Uterus (tissue), 4 donors: ENCODE measurements around the gene FAM3D. TPM values are rescaled to one million over a fixed set of nuclear protein-coding genes. Genes with fewer than 3 reads are reported as not detected.
A peak's percentile ranks its signal among the peaks of the same experiment; 100 is the strongest.

Experiments used
- DNase-seq, 2 donors: peaks; one replicate each; pipeline ENCODE4 v3.0.0-alpha.2; 2019 to 2020
- H3K27ac ChIP-seq, 2 donors: fragments of 200-600 bp; sonication (generic); 1 replicate in 1 of 2; 2 replicates in 1 of 2; pipeline ENCODE4 v1.5.1; 2016 to 2018
- H3K27me3 ChIP-seq, 2 donors: fragments of 200-600 bp; sonication (generic); one replicate each; pipeline ENCODE4 v1.5.1; 2018 to 2019; ENCODE audit warnings: control low read depth in 1 of 2
- H3K36me3 ChIP-seq, 2 donors: fragments of 200-600 bp; sonication (generic); one replicate each; pipeline ENCODE4 v1.5.1; 2019; ENCODE audit warnings: control low read depth in 1 of 2
- H3K4me1 ChIP-seq, 2 donors: fragments of 200-600 bp; sonication (generic); one replicate each; pipeline ENCODE4 v1.5.1; 2018 to 2019; ENCODE audit warnings: control low read depth in 1 of 2
- H3K4me3 ChIP-seq, 2 donors: fragments of 200-600 bp; sonication (generic); 1 replicate in 1 of 2; 2 replicates in 1 of 2; pipeline ENCODE4 v1.5.1; 2018 to 2019; ENCODE audit warnings: mild to moderate bottlenecking in 1 of 2
- H3K9me3 ChIP-seq, 2 donors: fragments of 200-600 bp; sonication (generic); one replicate each; pipeline ENCODE4 v1.5.1; 2019; ENCODE audit warnings: control low read depth in 1 of 2
- POLR2A ChIP-seq, 2 donors: fragments of 450-650 bp; IDR thresholded peaks; one replicate each; pipeline ENCODE4 v1.6.1; 2016; ENCODE audit warnings: antibody characterized with exemption in 2 of 2, mild to moderate bottlenecking in 1 of 2, moderate library complexity in 1 of 2
- intact Hi-C: fragments of 100-400 bp; cut with DNase I; formaldehyde crosslinking; loops from one replicate; pipeline ENCODE4 v1.15.1; 2023; ENCODE audit warnings: low total_unique reads
- total RNA-seq, 4 donors: library from RNA; depleted of rRNA in 3 of 4; stranded (reverse); fragments of >200 nt in 3 of 4; gene quantifications; one replicate each; pipeline versions ENCODE4 v1.1.0 to v1.2.4, GENCODE V29; 2014 to 2023
- TF ChIP-seq, protein P1 (sequence below), 4 experiments: fragments of 200-600 bp in 2 of 4; fragments of 450-650 bp in 2 of 4; sonication (generic) in 2 of 4; IDR thresholded peaks; one replicate each; pipeline ENCODE4 v1.5.1; 2016 to 2019; ENCODE audit warnings: antibody characterized with exemption in 4 of 4, mild to moderate bottlenecking in 2 of 4, moderate library complexity in 1 of 4
- donor health status: DM: yes; HTN: yes; CAD: no.

Gene FAM3D
- total RNA-seq, 4 donors from 2014 or later, result 0.83 TPM; not detected in 3

DNA sequence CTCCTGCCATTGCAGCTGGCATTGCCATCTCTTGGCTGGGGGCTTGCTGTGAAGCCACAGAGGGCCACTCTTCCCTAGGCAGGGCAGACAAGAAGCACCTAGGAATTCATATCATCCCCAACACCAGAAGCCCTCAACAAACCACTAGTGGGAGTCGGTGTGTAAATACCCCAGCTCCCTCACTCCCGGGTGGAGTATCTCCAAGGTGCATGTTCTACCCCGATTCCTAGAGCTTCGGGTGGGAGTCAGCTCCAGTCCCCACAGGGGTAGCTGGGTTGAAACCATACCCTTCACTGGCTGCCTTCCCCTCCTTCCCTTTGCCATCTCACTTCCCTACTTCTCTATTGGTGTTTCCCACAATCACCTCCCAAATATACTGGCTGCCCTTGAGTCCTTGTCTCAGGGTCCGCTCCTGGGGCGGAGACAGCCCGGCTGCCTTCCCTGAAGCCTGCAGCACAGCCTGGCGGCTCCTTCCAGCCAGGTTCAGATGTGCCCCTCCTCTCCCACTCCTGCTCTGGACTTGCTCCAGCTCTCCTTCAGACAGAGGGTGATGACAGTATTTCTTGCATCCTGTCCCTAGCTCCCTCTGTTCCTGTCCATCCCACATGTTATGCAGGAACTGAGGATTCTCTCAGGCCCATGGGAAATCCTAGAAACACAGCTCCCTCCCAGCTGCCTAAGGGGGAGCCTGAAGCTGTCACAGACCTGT is 33.3 kb downstream of the FAM3D start:
- Histone ChIP-seq H3K9me3 (no peaks in the 10 kb centered on the region), H3K27me3 (no peaks in the 10 kb centered on the region), H3K27ac (no peak overlapping the region), H3K36me3 (no peaks in the 10 kb centered on the region), H3K4me1 (peaks cover 0 to 5% of the 10 kb centered on the region in 2 donors), H3K4me3 (no peak overlapping the region)
- TF ChIP-seq, protein P1, sequence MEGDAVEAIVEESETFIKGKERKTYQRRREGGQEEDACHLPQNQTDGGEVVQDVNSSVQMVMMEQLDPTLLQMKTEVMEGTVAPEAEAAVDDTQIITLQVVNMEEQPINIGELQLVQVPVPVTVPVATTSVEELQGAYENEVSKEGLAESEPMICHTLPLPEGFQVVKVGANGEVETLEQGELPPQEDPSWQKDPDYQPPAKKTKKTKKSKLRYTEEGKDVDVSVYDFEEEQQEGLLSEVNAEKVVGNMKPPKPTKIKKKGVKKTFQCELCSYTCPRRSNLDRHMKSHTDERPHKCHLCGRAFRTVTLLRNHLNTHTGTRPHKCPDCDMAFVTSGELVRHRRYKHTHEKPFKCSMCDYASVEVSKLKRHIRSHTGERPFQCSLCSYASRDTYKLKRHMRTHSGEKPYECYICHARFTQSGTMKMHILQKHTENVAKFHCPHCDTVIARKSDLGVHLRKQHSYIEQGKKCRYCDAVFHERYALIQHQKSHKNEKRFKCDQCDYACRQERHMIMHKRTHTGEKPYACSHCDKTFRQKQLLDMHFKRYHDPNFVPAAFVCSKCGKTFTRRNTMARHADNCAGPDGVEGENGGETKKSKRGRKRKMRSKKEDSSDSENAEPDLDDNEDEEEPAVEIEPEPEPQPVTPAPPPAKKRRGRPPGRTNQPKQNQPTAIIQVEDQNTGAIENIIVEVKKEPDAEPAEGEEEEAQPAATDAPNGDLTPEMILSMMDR (IDR thresholded peaks at IDR 0.05), result no peak
- no peak for TF ChIP-seq POLR2A (IDR thresholded peaks at IDR 0.05)
- DNase-seq, result no peak
- intact Hi-C loops, result loop anchor here (10.0 kb wide), 2 partner anchors 69 to 309 kb away; no protein-coding TSS in a partner anchor

DNA sequence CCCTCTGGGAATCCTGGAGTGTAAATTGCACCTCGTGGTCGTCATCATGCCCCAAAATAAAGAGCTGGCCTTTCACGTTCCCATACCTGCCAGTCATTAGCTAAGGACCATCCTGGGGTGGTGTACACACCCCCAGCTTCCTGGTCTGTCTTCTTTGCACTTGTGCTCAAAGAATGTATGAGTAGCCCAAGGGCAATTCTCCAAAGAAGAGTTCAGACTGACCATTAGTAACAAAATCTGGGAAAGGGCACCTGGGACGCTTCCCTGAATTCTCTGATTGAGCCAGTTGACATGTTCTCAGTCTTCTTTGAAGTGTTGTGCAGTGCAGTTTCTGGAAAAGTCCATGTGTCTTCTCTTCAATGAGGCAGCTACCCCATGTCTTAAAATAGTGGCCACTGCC is 34.8 kb downstream of the FAM3D start:
- Histone ChIP-seq H3K4me1 (peaks cover 0 to 11% of the 10 kb centered on the region in 2 donors), H3K27me3 (no peaks in the 10 kb centered on the region), H3K27ac (no peak overlapping the region), H3K9me3 (no peaks in the 10 kb centered on the region), H3K36me3 (no peaks in the 10 kb centered on the region), H3K4me3 (no peak overlapping the region)
- no peak for TF ChIP-seq POLR2A (IDR thresholded peaks at IDR 0.05)
- DNase-seq, result no peak
- intact Hi-C loops, result loop anchor here (10.0 kb wide), 2 partner anchors 67 to 307 kb away; no protein-coding TSS in a partner anchor

GRCh38 chr3:58630710-58631092 is 35.9 kb downstream of the FAM3D start:
- Histone ChIP-seq H3K4me1 (peaks cover 0 to 11% of the 10 kb centered on the region in 2 donors), H3K9me3 (no peaks in the 10 kb centered on the region), H3K27ac (no peak overlapping the region), H3K36me3 (no peaks in the 10 kb centered on the region), H3K27me3 (no peaks in the 10 kb centered on the region), H3K4me3 (no peak overlapping the region)
- no peak for DNase-seq
- intact Hi-C loops, result loop anchor here (10.0 kb wide), 2 partner anchors 66 to 306 kb away; no protein-coding TSS in a partner anchor
- TF ChIP-seq, protein P1 (IDR thresholded peaks at IDR 0.05), result no peak
- TF ChIP-seq POLR2A (IDR thresholded peaks at IDR 0.05), result no peak

DNA sequence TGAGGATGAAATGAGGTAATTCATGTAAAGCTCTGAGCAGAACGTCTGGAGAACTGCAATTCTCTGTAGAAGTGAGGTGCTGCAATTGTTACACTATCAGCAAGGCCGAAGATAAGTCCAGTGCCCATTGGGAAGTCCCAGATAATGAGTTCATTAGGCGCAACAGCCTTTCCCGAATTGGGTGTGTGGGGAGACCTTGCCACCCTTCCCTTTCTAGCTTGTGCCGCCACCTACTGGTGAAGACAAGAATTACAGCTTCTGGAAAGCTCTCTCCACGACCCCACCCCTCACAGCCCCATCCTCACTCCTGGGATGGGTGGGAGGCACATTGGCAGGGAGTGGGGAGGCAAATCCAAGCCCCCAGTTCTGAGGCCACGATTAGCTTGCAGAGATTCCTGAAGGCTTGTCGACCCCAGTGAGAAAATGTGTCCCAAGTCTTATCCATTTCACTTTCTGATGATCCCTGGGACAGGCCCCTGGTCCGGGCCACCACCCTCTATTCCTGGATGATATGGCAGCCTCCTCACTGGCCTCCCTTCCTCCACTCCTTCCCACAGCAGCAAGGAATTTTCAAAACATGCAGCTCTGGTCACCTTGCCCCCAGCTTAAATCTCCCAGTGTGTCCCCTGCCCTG is 36.4 kb downstream of the FAM3D start:
- H3K36me3 ChIP-seq, result no peaks in the 10 kb centered on the region
- peaks cover 0 to 11% of the 10 kb centered on the region in 2 donors for H3K4me1 ChIP-seq
- no peaks in the 10 kb centered on the region for H3K27me3 ChIP-seq
- DNase-seq, result peak; percentile 57 to 74
- H3K9me3 ChIP-seq, result no peaks in the 10 kb centered on the region
- H3K27ac ChIP-seq, result peak overlapping the region; percentile 48 to 74
- TF ChIP-seq POLR2A (IDR thresholded peaks at IDR 0.05), result no peak
- TF ChIP-seq, protein P1 (IDR thresholded peaks at IDR 0.05), result peak; percentile 88 to 92 (median 90)
- no peak overlapping the region for H3K4me3 ChIP-seq
- intact Hi-C loops, result loop anchor here (10.0 kb wide), 2 partner anchors 65 to 305 kb away; no protein-coding TSS in a partner anchor

- peaks cover 0 to 11% of the 10 kb centered on the region in 2 donors for H3K4me1 ChIP-seq
- intact Hi-C loops, result loop anchor here (10.0 kb wide), 2 partner anchors 65 to 305 kb away; no protein-coding TSS in a partner anchor
Observed at GRCh38 chr3:58629629-58630028, 36.9 kb downstream of the FAM3D start.

More at GRCh38 chr3:58629629-58630028, 36.9 kb downstream of the FAM3D start:
- Histone ChIP-seq H3K36me3 (no peaks in the 10 kb centered on the region), H3K27ac (peak overlapping the region; percentile 48 to 74), H3K27me3 (no peaks in the 10 kb centered on the region), H3K9me3 (no peaks in the 10 kb centered on the region), H3K4me3 (no peak overlapping the region)
- no peak for DNase-seq
- TF ChIP-seq, protein P1 (IDR thresholded peaks at IDR 0.05), result no peak
- no peak for TF ChIP-seq POLR2A (IDR thresholded peaks at IDR 0.05)
